GM08714 (cell line): ENCODE data around the gene PAPPA.

Experiments
- H3K4me3 ChIP-seq: fragments of 200-500 bp; sonication (Bioruptor generic); 2 replicates; pipeline ENCODE4 v1.5.1; 2014; ENCODE audit warnings: mild to moderate bottlenecking, low read length, inconsistent platforms
- ZNF274 ChIP-seq: IDR thresholded peaks from 2 replicates; pipeline ENCODE4 v1.6.1; 2012; ENCODE audit warnings: mild to moderate bottlenecking, low read depth, low read length

The PAPPA gene

GRCh38 chr9:116423149-116423548, 269.6 kb downstream of the PAPPA start:
- TF ChIP-seq ZNF274: no peak
- H3K4me3 ChIP-seq: no peak overlapping the region

GRCh38 chr9:116425244-116425643, 271.7 kb downstream of the PAPPA start:
- no peak overlapping the region for H3K4me3 ChIP-seq
- TF ChIP-seq ZNF274: no peak

- TF ChIP-seq ZNF274: no peak
- no peak overlapping the region for H3K4me3 ChIP-seq
These were observed 277.3 kb downstream of the PAPPA start for GRCh38 chr9:116430849-116431248.

GRCh38 chr9:116432051-116432450, 278.5 kb downstream of the PAPPA start:
- no peak overlapping the region for H3K4me3 ChIP-seq
- no peak for TF ChIP-seq ZNF274

GRCh38 chr9:116434314-116434713, 280.7 kb downstream of the PAPPA start:
- H3K4me3 ChIP-seq: no peak overlapping the region
- TF ChIP-seq ZNF274: no peak

- no peak for TF ChIP-seq ZNF274
- no peak overlapping the region for H3K4me3 ChIP-seq
These were observed 282.1 kb downstream of the PAPPA start for GRCh38 chr9:116435706-116436105.

GRCh38 chr9:116436121-116436520, 282.5 kb downstream of the PAPPA start:
- no peak for TF ChIP-seq ZNF274
- no peak overlapping the region for H3K4me3 ChIP-seq

GRCh38 chr9:116437411-116438370, 284.1 kb downstream of the PAPPA start:
- no peak overlapping the region for H3K4me3 ChIP-seq
- no peak for TF ChIP-seq ZNF274

- H3K4me3 ChIP-seq: no peak overlapping the region
- TF ChIP-seq ZNF274: no peak
These were observed 288.9 kb downstream of the PAPPA start for GRCh38 chr9:116442528-116442927.

- TF ChIP-seq ZNF274: no peak
- no peak overlapping the region for H3K4me3 ChIP-seq
These were observed 294.3 kb downstream of the PAPPA start for GRCh38 chr9:116447934-116448333.

GRCh38 chr9:116448431-116448830, 294.8 kb downstream of the PAPPA start:
- TF ChIP-seq ZNF274: no peak
- H3K4me3 ChIP-seq: no peak overlapping the region

GRCh38 chr9:116449949-116450348, 296.4 kb downstream of the PAPPA start:
- H3K4me3 ChIP-seq: no peak overlapping the region
- TF ChIP-seq ZNF274: no peak

- H3K4me3 ChIP-seq: no peak overlapping the region
- no peak for TF ChIP-seq ZNF274
These were observed 297.0 kb downstream of the PAPPA start for GRCh38 chr9:116450378-116451139.

- no peak for TF ChIP-seq ZNF274
- H3K4me3 ChIP-seq: no peak overlapping the region
These were observed 298.0 kb downstream of the PAPPA start for GRCh38 chr9:116451500-116452115.
